Measurements from ENCODE around the gene SLC8A2. TPM values are rescaled to one million over a fixed set of nuclear protein-coding genes. Genes with fewer than 3 reads are reported as not detected.

The SLC8A2 gene
- total and polyA plus RNA-seq, 2 experiments from 2014 or later: 0.99 to 3.7 TPM

- TF ChIP-seq CTCF (IDR thresholded peaks at IDR 0.05; ENCODE audit: low read depth, low read length): no peak
- Histone ChIP-seq H3K4me1 (ENCODE audit: low read depth) (peaks cover 5% of the 10 kb centered on the region), H3K36me3 (peaks cover 2% of the 10 kb centered on the region), H3K27me3 (no peaks in the 10 kb centered on the region), H3K4me3 (no peak overlapping the region), H3K27ac (no peak overlapping the region), H3K9me3 (ENCODE audit: low read depth) (no peaks in the 10 kb centered on the region)
- DNase-seq (ENCODE audit: low read depth in 1 of 2, low spot score in 1 of 2): no peak
These were observed 21.1 kb upstream of the SLC8A2 start for GRCh38 chr19:47492571-47493377.

GRCh38 chr19:47492137-47492533 is 20.4 kb upstream of the SLC8A2 start:
- TF ChIP-seq CTCF (IDR thresholded peaks at IDR 0.05; ENCODE audit: low read depth, low read length): no peak
- H3K27ac ChIP-seq: no peak overlapping the region
- H3K9me3 ChIP-seq (ENCODE audit: low read depth): no peaks in the 10 kb centered on the region
- H3K4me3 ChIP-seq: no peak overlapping the region
- no peak for DNase-seq (ENCODE audit: low read depth in 1 of 2, low spot score in 1 of 2)
- no peaks in the 10 kb centered on the region for H3K4me1 ChIP-seq (ENCODE audit: low read depth)
- peaks cover 2% of the 10 kb centered on the region for H3K36me3 ChIP-seq
- no peaks in the 10 kb centered on the region for H3K27me3 ChIP-seq

GRCh38 chr19:47491358-47492136 is 19.9 kb upstream of the SLC8A2 start:
- Histone ChIP-seq H3K4me3 (no peak overlapping the region), H3K36me3 (peaks cover 2% of the 10 kb centered on the region), H3K9me3 (ENCODE audit: low read depth) (no peaks in the 10 kb centered on the region), H3K4me1 (ENCODE audit: low read depth) (no peaks in the 10 kb centered on the region), H3K27ac (no peak overlapping the region), H3K27me3 (no peaks in the 10 kb centered on the region)
- DNase-seq (ENCODE audit: low read depth in 1 of 2, low spot score in 1 of 2): no peak
- no peak for TF ChIP-seq CTCF (IDR thresholded peaks at IDR 0.05; ENCODE audit: low read depth, low read length)

- DNase-seq (ENCODE audit: low read depth in 1 of 2, low spot score in 1 of 2): no peak
- H3K27ac ChIP-seq: peak overlapping the region; percentile 23
- H3K4me1 ChIP-seq (ENCODE audit: low read depth): no peaks in the 10 kb centered on the region
- no peak for TF ChIP-seq CTCF (IDR thresholded peaks at IDR 0.05; ENCODE audit: low read depth, low read length)
- peaks cover 2% of the 10 kb centered on the region for H3K36me3 ChIP-seq
- H3K9me3 ChIP-seq (ENCODE audit: low read depth): no peaks in the 10 kb centered on the region
- H3K27me3 ChIP-seq: no peaks in the 10 kb centered on the region
- H3K4me3 ChIP-seq: no peak overlapping the region
These were observed 19.2 kb upstream of the SLC8A2 start for GRCh38 chr19:47490847-47491246.

GRCh38 chr19:47490031-47490430 is 18.3 kb upstream of the SLC8A2 start:
- no peak for DNase-seq (ENCODE audit: low read depth in 1 of 2, low spot score in 1 of 2)
- TF ChIP-seq CTCF (IDR thresholded peaks at IDR 0.05; ENCODE audit: low read depth, low read length): no peak
- H3K9me3 ChIP-seq (ENCODE audit: low read depth): no peaks in the 10 kb centered on the region
- H3K4me1 ChIP-seq (ENCODE audit: low read depth): no peaks in the 10 kb centered on the region
- H3K27ac ChIP-seq: no peak overlapping the region
- H3K36me3 ChIP-seq: peaks cover 2% of the 10 kb centered on the region
- no peaks in the 10 kb centered on the region for H3K27me3 ChIP-seq
- no peak overlapping the region for H3K4me3 ChIP-seq

Measured in cardiac muscle cell (in vitro differentiated cells and primary cell).